Mesenteric fat pad (tissue), 1 donor: ENCODE results near the gene PBX3. TPM values are rescaled to one million over a fixed set of nuclear protein-coding genes. Genes with fewer than 3 reads are reported as not detected.

Source experiments
- DNase-seq: peaks from one replicate; pipeline ENCODE4 v3.0.0-alpha.2; 2020; ENCODE audit warnings: low spot score
- total RNA-seq: library from RNA; stranded (reverse); fragmentation: NEBNext Ultra II Directional; extraction: Animal tissue kit (Norgen Biotek cat#: 25700); gene quantifications from one replicate; pipeline ENCODE4 v1.2.1, GENCODE V29; 2021
- donor health status: DM: yes; HTN: yes; CAD: no.

PBX3 gene
- total RNA-seq, 1 donor from 2014 or later: 28.8 TPM

GRCh38 chr9:125994066-125994943, 247.1 kb downstream of the PBX3 start:
- DNase-seq: no peak

DNA sequence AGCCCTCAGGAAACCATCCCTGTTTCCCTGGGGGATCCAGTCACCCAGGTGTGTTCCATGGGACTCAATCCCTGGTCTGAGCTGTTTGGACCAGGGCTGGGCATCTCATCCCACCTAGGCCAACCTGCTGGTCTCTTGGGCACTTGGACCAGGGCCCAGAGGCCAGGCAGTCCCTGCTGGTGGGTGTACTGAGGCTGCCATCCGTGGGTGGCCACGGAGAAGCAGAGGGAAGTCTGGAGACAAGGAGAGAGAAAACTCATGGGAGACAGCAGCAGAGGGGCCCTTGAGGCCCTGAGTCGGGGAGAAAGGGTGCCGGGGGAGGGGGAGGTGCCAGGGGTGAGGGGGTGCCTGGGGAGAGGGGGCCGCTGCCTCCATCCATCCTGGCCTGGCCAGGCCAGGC, 247.8 kb downstream of the PBX3 start:
- no peak for DNase-seq

DNA sequence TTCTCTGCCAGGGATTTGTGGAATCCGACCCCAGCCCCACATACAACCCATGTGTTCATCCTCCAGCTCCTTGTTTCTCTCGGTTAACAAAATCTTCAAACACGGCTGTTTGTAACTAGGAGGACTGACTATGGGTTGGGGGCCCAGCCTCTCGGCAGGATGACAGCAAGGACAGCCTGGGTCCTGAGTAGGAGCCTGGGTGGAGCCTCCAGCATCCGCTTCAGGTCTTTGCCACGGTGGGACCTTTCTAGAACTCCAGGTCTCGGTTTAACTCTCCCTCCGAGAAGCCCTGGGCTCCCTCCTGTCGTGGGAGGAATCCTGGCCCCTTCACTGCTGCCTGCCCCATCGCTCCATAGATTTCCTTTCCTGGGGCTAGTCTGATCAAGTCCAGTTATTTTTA, 248.5 kb downstream of the PBX3 start:
- no peak for DNase-seq

- DNase-seq: no peak
These were observed 249.6 kb downstream of the PBX3 start for GRCh38 chr9:125996791-125997190.

DNA sequence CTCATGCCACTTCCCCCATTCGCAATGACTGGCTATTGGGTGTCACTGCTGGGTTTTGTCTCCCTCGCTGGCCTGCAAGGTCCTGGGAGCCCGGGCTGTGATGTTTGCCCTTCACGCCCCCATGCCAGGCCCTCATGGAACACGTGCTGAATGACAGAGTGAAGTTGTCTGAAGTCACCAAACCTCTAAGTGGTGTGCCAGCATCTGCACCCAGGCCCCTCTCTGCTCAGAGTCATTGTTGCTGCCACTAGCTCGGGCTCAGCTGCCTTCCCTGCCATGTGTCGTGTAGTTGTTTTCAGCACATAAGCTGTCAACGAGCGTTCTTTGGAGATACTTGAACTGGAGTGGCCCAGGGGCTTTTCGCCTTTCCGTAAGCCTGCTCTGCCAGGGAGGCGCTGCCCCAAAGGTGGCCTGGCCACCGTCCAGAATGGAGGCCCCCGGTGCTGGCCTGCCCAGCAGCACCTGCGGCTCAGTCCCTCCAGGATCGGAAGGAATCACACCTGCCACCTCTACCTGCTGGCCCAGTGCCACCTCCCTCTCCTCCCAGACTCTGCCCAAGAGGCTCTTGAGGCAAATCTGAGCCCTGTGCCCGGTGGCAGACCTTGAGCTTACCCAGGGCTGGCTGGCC, 250.1 kb downstream of the PBX3 start:
- DNase-seq: no peak

GRCh38 chr9:125998837-125999503, 251.8 kb downstream of the PBX3 start:
- DNase-seq: no peak

GRCh38 chr9:125999504-125999881, 252.3 kb downstream of the PBX3 start:
- DNase-seq: no peak

- DNase-seq: no peak
These were observed 253.1 kb downstream of the PBX3 start for GRCh38 chr9:126000256-126000655.

GRCh38 chr9:126000731-126001580, 253.8 kb downstream of the PBX3 start:
- no peak for DNase-seq

GRCh38 chr9:126001581-126002225, 254.5 kb downstream of the PBX3 start:
- no peak for DNase-seq

- no peak for DNase-seq
These were observed 255.5 kb downstream of the PBX3 start for GRCh38 chr9:126002476-126003350.

- DNase-seq: no peak
These were observed 261.9 kb downstream of the PBX3 start for GRCh38 chr9:126009047-126009446.

- no peak for DNase-seq
These were observed 267.6 kb downstream of the PBX3 start for GRCh38 chr9:126014726-126015125.

GRCh38 chr9:126015424-126015823, 268.3 kb downstream of the PBX3 start:
- no peak for DNase-seq

- DNase-seq: no peak
These were observed 269.6 kb downstream of the PBX3 start for GRCh38 chr9:126016579-126017290.
